HG03460 (cell line): Measurements from ENCODE around the gene DNAH12.

Experiments
- ATAC-seq: cut with Tn5 transposase; IDR thresholded peaks from one replicate; pipeline ENCODE4 v1.9.1; 2021; ENCODE audit not compliant: unreplicated experiment

Gene DNAH12, protein sequence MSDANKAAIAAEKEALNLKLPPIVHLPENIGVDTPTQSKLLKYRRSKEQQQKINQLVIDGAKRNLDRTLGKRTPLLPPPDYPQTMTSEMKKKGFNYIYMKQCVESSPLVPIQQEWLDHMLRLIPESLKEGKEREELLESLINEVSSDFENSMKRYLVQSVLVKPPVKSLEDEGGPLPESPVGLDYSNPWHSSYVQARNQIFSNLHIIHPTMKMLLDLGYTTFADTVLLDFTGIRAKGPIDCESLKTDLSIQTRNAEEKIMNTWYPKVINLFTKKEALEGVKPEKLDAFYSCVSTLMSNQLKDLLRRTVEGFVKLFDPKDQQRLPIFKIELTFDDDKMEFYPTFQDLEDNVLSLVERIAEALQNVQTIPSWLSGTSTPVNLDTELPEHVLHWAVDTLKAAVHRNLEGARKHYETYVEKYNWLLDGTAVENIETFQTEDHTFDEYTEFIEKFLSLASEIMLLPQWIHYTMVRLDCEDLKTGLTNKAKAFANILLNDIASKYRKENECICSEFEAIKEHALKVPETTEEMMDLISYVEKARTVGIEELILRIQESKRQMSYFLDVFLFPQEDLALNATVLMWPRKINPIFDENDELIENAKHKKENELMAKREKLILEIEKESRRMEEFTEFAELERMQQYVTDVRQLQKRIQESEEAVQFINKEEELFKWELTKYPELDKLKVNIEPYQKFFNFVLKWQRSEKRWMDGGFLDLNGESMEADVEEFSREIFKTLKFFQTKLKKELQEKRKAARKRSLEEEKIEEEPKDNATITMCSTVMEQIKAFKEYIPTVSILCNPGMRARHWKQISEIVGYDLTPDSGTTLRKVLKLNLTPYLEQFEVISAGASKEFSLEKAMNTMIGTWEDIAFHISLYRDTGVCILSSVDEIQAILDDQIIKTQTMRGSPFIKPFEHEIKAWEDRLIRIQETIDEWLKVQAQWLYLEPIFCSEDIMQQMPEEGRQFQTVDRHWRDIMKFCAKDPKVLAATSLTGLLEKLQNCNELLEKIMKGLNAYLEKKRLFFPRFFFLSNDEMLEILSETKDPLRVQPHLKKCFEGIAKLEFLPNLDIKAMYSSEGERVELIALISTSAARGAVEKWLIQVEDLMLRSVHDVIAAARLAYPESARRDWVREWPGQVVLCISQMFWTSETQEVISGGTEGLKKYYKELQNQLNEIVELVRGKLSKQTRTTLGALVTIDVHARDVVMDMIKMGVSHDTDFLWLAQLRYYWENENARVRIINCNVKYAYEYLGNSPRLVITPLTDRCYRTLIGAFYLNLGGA (N-terminal part only)

GRCh38 chr3:57544181-57545125 is at the start of gene DNAH12:
Gene DNAH12, minus strand, starts transcription at chr3:57544344. Its CDS starts 1,474 bp downstream, at chr3:57542870.
- ATAC-seq = no peak

DNA sequence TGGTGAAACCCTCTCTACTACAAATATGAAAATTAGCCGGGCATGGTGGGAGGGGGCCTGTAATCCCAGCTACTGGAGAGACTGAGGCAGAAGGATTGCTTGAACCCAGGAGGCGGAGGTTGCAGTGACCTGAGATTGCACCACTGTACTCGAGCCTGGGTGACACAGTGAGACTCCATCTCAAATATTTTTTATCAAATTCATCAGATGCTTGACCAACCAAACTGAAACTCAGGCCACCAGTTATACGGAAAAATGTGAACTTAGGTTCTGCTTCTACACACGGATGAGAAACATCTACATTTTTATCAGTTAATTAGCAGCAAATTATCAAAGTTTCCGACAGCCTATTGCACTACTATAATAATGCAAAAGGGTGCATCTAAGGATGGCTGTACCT is 48.2 kb upstream of the DNAH12 start:
- no peak for ATAC-seq

- ATAC-seq = no peak
These were observed 43.8 kb upstream of the DNAH12 start for GRCh38 chr3:57587905-57588304.

DNA sequence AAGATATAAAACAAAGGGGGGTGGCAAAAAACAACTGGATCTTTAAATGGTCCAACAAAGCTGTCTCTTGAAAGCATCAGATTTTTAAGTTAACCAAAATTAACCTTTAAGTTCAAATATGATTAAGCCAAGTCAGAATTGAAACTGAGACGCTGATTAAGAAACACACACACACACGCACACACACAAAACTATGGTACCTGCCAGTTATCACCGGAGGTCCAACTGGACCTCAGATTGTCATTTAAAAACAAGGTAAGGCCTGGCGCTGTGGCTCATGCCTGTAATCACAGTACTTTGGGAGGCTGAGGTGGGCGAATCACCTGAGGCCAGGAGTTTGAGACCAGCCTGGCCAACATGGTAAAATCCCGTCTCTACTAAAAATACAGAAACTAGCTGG is 42.6 kb upstream of the DNAH12 start:
- no peak for ATAC-seq

DNA sequence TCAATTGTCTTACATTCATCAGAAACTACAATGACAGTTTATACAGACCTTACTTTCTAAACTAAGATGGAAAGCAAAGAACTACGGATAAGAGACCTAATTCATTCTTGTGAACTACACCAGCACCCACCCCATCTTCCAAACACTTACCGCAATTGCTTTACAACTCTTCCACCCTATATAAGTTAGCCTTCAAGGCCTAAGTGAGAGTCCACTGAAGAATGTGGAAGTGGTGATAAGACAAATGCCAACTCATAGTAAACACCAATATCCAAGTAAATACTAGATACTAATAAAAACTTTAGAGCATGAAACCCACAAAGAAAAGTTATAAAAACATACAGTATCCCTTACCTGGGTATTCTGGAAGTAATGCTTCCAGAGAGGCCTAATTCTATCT is 39.4 kb upstream of the DNAH12 start:
- ATAC-seq = no peak

GRCh38 chr3:57582474-57583168 is 38.5 kb upstream of the DNAH12 start:
- ATAC-seq = no peak

DNA sequence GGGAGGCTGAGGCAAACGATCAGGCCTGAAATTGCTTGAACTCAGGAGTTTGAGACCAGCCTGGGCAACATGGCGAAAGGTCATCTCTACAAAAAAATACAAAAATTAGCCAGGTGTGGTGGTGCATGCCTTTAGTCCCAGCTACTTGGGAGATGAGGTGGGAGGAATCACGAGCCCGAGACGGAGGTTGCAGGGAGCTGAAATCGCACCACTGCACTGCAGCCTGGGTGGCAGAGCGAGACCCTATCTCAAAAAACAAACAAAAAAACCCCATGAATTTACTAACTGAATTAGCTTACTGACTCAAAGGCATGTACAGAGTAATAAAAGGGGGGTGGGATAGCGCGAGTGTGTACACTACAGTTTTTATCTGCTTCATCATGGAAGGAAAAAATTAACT is 33.7 kb upstream of the DNAH12 start:
- ATAC-seq = no peak

DNA sequence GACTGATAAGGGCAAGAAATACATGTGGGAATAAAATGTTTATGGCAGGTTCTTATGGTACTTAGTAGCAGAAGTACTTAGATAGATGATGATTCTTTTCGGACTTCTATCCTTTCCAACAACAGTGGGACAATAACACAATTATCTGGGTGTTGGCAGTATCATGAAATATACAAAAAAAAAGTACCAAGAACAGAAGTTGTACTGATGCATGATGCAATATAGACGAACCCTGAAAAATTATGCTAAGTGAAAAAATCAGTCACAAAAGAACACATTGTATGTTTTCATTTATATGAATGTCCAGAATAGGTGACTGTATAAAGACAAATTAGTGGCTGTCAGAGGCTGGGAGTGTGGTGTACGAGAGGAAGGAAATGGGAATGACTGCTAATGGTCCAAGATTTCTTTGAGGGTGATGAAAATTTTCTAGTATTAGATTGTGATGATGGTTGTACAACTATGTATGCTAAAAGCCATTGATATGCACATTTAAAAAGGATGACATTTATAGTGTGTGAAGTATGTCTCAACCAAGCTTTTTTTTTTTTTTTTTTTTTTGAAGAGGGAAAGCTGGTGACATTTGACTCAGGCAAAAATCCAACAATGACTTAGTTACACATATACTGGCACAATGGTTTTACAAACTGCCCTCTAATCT is 32.0 kb upstream of the DNAH12 start:
- no peak for ATAC-seq

DNA sequence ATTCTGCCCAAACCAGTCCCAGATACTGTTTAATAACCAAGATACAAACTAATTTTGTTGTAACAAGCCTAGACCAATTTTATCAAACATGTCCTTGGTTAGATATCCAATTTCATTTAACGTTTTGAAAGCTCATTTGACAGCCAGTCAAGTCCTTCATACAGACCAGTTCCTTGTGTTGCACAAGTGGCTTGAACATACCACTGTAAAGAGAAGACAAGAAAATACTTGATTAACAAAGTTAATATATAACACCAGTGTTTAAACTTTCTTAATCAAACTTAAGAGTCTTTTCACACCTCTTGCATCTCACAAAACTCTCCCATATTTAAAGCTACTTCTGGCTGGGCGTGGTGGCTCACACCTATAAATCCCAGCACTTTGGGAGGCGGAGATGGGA is 28.0 kb upstream of the DNAH12 start:
- no peak for ATAC-seq

DNA sequence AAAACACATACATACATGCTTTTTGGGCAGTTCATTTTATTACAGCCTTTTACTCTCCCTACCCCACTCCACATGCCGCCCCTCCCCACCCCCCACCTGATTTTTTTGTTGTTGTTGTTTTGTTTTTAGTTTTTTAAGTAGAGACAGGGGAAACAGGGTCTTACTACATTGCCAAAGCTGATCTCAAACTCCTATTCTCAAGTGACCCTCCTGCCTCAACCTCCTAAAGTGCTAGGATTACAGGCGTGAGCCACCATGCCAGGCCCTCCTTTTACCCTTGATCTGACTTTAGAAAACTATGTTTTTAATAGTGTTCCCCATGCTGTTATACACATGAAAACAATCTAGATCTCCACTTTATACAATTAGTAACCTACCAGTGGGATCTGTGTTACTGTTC is 26.7 kb upstream of the DNAH12 start:
- no peak for ATAC-seq

- no peak for ATAC-seq
These were observed 25.8 kb upstream of the DNAH12 start for GRCh38 chr3:57569859-57570450.

DNA sequence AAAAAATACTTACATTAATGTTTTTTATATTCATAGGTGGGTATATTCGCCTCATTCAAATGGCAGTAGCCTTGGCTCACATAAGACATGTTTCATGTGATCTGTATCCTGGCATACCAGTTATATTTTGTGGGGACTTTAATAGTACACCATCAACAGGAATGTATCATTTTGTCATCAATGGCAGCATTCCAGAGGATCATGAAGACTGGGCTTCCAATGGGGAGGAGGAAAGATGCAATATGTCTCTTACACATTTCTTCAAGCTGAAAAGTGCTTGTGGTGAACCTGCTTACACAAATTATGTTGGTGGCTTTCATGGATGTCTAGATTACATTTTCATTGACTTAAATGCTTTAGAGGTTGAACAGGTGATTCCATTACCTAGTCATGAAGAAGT is 15.4 kb upstream of the DNAH12 start:
- no peak for ATAC-seq

DNA sequence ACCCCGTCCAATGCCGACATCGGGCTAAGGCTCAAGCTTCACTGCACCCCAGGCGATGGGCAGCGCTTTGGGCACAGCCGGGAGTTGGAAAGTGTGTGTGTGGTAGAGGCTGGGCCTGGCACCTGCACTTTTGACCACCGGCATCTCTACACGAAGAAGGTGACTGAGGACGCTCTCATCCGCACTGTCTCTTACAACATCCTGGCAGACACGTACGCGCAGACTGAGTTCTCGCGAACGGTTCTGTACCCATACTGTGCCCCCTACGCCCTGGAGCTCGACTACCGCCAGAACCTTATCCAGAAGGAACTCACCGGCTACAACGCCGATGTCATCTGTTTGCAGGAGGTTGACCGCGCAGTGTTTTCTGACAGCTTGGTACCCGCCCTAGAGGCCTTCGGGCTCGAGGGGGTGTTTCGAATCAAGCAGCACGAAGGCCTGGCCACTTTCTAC is 13.0 kb upstream of the DNAH12 start:
- peak; percentile 13 for ATAC-seq

DNA sequence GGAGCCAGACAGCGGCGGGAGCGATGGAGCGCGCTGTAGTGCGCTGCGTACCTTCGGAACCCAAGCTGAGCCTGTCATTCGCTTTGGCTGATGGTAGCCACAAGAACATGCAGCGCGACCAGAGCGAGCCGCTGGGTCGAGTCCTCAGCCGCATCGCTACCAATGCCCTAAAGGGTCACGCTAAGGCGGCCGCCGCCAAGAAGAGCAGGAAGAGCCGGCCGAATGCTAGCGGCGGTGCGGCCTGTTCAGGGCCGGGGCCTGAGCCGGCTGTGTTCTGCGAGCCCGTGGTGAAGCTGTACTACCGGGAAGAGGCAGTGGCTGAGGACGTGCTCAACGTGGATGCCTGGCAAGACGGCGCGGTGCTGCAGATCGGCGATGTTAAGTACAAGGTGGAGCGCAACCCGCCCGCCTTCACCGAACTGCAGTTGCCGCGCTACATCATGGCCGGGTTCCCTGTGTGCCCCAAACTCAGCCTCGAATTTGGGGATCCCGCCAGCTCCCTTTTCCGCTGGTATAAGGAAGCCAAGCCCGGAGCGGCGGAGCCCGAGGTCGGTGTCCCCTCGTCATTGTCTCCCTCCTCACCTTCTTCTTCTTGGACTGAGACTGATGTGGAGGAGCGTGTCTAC is 12.4 kb upstream of the DNAH12 start:
- peak; percentile 32 for ATAC-seq

DNA sequence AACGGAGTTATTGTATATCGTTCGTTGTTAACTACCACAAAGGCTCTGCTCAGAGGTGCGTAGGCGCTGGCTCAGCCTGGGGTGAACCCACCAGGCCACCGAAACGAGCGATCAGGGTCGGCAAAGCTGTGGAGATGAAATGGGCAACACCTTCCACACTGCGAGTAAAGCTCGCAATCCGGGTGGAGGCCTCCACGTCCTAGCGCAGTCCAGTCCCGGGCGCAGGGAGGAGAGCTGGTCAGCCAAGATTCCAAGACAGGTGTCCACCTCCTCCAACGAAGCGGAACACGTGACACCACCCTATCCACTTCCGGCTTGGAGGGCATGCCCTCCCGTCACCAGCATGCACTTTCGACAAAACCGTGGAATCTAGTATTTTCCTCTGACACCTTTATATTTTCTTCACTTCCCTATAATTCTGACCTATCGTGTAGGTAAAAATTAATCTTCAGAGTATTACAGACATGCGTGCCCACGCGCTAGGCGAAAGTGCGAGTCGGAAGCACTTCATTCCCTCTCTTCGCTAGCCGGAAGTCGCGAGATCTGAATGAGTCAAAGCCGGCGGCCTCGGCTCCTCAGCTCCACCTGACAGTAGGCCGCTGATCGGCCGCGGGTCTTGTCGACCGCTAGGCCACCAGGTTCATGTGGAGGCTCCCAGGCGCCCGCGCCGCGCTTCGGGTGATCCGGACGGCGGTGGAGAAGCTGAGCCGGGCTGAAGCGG is 11.8 kb upstream of the DNAH12 start, which contains the start of gene PDE12:
PDE12 (plus strand) TSS at position 537 of the 721 bp plus-strand sequence; CDS start at position 643, 106 bp downstream.
- ATAC-seq = peak; percentile 82

DNA sequence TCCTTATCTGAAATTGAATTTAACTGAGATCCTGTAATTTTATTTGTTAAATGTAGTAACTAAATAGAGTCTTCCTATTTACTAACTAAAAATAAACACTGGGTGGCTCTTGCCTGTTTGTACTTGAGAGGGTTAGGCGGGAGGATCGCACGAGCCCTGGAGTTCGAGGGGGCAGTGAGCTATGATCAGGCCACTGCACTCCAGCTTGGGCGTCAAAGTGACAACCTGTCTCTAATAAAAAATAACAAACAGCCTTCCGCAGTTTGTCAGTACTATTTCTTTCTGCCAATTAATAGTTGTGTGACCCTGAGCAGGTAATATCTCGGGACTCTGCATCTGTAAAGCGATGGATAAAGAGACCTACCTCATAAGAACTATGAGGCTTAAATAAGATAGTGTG is 11.2 kb upstream of the DNAH12 start:
- ATAC-seq = no peak

- no peak for ATAC-seq
These were observed 2.5 kb upstream of the DNAH12 start for GRCh38 chr3:57546616-57547015.
